Measurements from ENCODE around the gene TRMT2A.

TRMT2A gene

DNA sequence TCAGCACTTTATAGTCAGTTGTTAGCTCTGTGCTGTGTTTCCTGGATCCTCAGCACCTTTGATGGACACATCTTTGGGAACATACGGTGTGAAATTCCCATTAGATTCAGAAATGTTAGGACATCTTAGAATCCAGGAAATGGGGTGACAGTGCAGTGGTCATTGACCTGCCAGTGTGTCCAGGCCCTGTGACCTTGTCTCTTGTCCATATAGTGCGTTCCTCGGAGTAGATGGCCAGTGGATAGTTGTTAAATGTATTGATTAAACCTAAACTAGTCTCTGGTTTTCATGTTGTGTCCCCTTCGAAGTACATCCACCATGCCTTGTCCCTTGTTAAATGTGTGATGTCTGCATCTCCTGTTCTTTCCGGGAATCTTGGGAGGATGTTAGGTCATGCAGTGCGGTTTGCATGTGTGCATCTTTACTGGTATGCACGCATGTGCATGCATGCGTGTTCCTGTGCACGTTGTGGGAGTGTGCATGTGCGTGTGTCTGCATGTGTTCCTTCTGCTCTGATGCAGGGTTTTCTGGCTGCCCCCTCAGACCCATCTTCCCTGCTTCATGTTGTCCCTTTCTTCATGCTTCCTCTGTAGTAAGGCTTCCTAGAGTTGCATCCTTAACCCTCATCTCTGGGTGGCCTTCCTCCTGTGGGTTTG lies 33.0 kb downstream of the TRMT2A start:
- peak; percentile 28 for FAIRE-seq
- no peak for TF ChIP-seq TAF1 (IDR thresholded peaks at IDR 0.05; ENCODE audit: low read depth, low read length)
- TF ChIP-seq POLR2A (IDR thresholded peaks at IDR 0.05; ENCODE audit: low read depth, low read length) = no peak
- no peak for TF ChIP-seq PAX5 (IDR thresholded peaks at IDR 0.05; ENCODE audit: insufficient read depth, low read length, severe bottlenecking)
- no peak for TF ChIP-seq POU2F2 (IDR thresholded peaks at IDR 0.05; ENCODE audit: low read depth, low read length)
- TF ChIP-seq SPI1 (IDR thresholded peaks at IDR 0.05; ENCODE audit: low read depth, low read length) = no peak
- no peak for TF ChIP-seq POLR2AphosphoS5 (IDR thresholded peaks at IDR 0.05; ENCODE audit: low read depth, low read length)
- DNase-seq (ENCODE audit: insufficient read length, low spot score) = no peak

DNA sequence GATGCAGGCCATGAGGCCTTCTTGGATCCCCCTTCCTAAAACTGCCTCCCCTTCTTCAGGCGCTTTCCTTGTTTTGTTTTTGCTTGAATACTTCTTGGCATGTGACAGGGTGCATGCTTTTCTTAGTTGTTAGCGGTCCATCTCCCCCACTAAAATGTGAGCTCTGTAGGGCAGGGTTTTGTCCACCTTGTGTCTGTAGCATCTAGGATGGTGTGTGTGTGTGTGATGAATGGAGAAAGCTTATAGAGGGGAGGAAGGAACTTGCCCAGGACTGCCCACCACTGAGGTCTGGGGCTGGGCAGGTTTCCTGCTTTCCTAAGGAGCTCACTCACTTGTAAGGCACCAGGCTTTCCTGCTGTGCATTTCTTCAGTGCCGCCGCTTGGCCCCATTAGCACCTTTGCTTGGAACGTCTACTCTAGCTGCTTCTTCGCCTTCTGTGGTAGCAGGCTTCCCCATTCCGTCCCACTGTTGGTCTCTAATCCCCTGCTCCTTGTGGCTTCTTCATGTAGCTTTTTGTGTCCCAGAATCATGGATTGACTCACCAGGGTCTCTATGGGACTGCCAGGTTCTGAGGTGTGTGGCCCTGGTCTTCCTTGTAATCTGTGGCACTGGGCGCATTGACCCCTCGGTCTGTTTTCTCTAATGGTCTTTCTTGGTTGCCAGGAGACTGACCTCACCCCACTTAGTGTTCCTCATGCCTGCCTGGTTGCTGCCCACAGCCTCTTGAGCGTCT lies 33.7 kb downstream of the TRMT2A start:
- TF ChIP-seq PAX5 (IDR thresholded peaks at IDR 0.05; ENCODE audit: insufficient read depth, low read length, severe bottlenecking) = no peak
- TF ChIP-seq TAF1 (IDR thresholded peaks at IDR 0.05; ENCODE audit: low read depth, low read length) = no peak
- TF ChIP-seq POLR2A (IDR thresholded peaks at IDR 0.05; ENCODE audit: low read depth, low read length) = no peak
- TF ChIP-seq POLR2AphosphoS5 (IDR thresholded peaks at IDR 0.05; ENCODE audit: low read depth, low read length) = no peak
- TF ChIP-seq POU2F2 (IDR thresholded peaks at IDR 0.05; ENCODE audit: low read depth, low read length) = no peak
- TF ChIP-seq SPI1 (IDR thresholded peaks at IDR 0.05; ENCODE audit: low read depth, low read length) = no peak
- FAIRE-seq (no peak), DNase-seq (ENCODE audit: insufficient read length, low spot score) (no peak)

DNA sequence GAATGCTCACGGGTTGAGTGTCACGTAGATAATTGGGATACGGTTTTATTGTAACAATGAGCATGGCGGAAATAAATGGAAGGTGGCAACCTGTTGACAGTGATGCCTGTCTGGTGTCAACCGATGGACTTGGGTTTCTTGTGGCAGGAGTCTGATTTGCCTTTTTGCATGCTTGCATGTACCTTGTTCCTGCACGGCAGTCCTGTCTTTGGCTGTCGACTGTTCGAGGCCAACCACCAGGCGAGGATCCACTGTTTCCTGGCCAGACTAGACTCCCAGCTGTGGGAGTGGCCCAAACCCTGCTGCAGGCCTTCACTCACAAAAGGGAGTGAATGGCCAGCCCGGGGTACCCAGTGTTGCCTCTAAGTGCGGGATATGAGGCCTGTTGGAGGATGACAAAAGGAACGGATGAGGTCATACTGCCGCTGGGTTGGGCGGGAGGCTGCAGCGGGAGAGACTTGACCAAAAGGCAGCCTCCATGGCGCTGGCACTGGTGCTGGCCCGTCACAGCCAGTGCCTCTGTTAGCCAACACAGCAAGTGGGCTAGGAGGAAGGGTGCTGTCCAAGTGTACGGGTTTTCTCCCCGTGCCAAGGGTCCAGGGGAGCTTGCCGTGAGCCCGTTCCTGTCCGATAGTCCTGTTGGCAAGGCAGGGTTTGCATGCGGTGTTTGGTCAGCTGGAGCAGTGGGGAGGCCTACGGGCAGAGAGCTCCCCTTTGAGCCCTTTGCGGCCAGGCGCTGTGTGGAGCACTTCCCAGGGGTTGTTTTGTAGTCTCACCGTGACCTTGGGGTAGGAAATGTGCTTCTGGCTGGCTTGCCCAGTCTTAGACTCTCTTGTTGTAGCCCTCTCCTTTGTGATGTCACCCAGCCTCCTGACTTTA lies 36.0 kb downstream of the TRMT2A start:
- DNase-seq (ENCODE audit: insufficient read length, low spot score) (no peak), FAIRE-seq (peak; percentile 26)
- TF ChIP-seq SPI1 (IDR thresholded peaks at IDR 0.05; ENCODE audit: low read depth, low read length) = no peak
- TF ChIP-seq POLR2AphosphoS5 (IDR thresholded peaks at IDR 0.05; ENCODE audit: low read depth, low read length) = no peak
- TF ChIP-seq PAX5 (IDR thresholded peaks at IDR 0.05; ENCODE audit: insufficient read depth, low read length, severe bottlenecking) = no peak
- TF ChIP-seq POLR2A (IDR thresholded peaks at IDR 0.05; ENCODE audit: low read depth, low read length) = no peak
- no peak for TF ChIP-seq TAF1 (IDR thresholded peaks at IDR 0.05; ENCODE audit: low read depth, low read length)
- TF ChIP-seq POU2F2 (IDR thresholded peaks at IDR 0.05; ENCODE audit: low read depth, low read length) = no peak

DNA sequence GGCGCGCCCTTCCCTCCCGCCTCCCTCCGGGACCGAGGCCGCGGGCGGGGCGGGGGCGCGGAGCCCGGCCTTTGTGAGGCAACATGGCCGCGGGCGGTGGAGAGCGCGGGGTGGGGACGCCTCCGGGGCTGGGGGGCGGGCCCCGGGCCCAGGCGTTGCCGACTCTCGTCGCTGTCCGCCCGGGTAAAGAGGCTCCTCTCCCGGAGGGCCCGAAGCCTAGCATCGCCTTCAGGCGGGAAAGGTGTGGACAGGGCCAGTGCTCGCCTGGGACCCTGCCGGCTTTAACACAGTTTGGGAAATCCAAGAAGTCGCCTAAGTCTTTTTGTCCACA lies 36.6 kb downstream of the TRMT2A start:
- peak; percentile 89 for DNase-seq (ENCODE audit: insufficient read length, low spot score)
- TF ChIP-seq POLR2AphosphoS5 (IDR thresholded peaks at IDR 0.05; ENCODE audit: low read depth, low read length) (no peak), SPI1 (IDR thresholded peaks at IDR 0.05; ENCODE audit: low read depth, low read length) (no peak), TAF1 (IDR thresholded peaks at IDR 0.05; ENCODE audit: low read depth, low read length) (no peak), POLR2A (IDR thresholded peaks at IDR 0.05; ENCODE audit: low read depth, low read length) (no peak), POU2F2 (IDR thresholded peaks at IDR 0.05; ENCODE audit: low read depth, low read length) (no peak), PAX5 (IDR thresholded peaks at IDR 0.05; ENCODE audit: insufficient read depth, low read length, severe bottlenecking) (no peak)
- FAIRE-seq = no peak

DNA sequence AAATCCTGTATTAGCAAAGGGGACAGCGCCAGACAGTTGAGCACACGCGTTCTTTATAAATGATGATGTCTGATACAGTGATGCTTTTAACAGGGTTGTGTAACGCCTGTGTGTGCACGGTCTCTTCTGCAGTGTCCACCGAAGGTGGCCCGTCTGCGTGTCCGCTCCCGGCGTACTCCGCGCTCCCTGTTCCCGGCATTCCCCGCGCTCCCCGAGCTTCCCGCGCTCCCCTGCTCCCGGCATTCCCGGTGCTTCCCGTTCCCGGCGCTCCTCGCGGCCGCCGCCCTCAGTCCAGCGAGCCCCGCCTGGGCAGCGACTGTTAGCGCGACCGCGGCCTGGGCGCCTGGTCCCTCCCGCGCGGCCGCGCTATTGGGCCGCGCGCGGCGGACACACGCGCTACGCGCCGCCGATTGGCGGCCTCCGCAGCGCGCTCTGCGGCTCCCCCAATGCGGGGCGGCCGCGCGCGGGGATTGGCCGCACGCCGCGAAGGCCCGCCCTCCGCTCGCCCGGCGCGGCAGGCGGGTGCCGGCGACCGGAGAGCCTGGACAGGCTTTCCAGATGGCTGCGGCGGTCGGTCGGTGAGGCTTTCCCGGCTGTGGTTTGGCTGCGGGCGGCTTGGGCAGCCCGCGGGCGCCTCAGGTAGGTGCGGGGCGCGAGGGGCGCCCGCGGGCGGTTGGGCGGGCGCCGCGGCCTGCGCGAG lies 37.1 kb downstream of the TRMT2A start, which contains the start of gene DGCR8:
Gene DGCR8, plus strand, starts transcription at position 497 of the 700 bp plus-strand sequence. CDS start 5,723 bp downstream, outside the sequence.
- TF ChIP-seq PAX5 (IDR thresholded peaks at IDR 0.05; ENCODE audit: insufficient read depth, low read length, severe bottlenecking) (no peak), TAF1 (IDR thresholded peaks at IDR 0.05; ENCODE audit: low read depth, low read length) (no peak), POU2F2 (IDR thresholded peaks at IDR 0.05; ENCODE audit: low read depth, low read length) (no peak), SPI1 (IDR thresholded peaks at IDR 0.05; ENCODE audit: low read depth, low read length) (no peak), POLR2A (IDR thresholded peaks at IDR 0.05; ENCODE audit: low read depth, low read length) (no peak; the same call in 1 of the 2 replicates), POLR2AphosphoS5 (IDR thresholded peaks at IDR 0.05; ENCODE audit: low read depth, low read length) (no peak)
- DNase-seq (ENCODE audit: insufficient read length, low spot score) (peak; percentile 98), FAIRE-seq (peak; percentile 92)

DNA sequence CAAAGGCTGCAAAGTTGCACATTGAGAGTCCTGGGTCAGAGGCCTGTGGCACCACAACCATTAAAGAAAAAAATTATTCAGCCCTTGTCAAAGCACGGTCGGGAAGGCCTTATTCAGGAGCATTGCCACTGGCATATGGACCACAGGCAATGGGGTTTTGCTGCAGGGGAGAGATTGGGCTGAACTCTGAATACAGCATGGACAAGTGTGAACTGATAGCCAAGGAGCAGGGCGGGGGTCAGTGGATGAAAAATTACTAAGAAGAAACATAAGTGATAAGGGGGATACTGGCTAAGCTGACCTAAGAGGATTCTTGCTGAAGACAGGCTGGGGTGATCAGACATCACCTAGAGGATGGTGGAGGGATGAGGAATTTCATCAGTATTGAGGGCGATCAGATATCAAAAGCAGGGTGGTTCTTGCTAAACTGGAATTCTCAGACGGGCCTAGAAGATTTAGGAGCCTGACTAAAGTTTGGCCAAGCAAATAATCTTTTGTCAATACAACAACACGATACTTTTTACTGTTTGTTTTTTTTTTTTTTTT lies 40.3 kb downstream of the TRMT2A start:
- TF ChIP-seq TAF1 (IDR thresholded peaks at IDR 0.05; ENCODE audit: low read depth, low read length) (no peak), SPI1 (IDR thresholded peaks at IDR 0.05; ENCODE audit: low read depth, low read length) (no peak), POU2F2 (IDR thresholded peaks at IDR 0.05; ENCODE audit: low read depth, low read length) (no peak), POLR2AphosphoS5 (IDR thresholded peaks at IDR 0.05; ENCODE audit: low read depth, low read length) (no peak)
- FAIRE-seq (no peak), DNase-seq (ENCODE audit: insufficient read length, low spot score) (no peak)

DNA sequence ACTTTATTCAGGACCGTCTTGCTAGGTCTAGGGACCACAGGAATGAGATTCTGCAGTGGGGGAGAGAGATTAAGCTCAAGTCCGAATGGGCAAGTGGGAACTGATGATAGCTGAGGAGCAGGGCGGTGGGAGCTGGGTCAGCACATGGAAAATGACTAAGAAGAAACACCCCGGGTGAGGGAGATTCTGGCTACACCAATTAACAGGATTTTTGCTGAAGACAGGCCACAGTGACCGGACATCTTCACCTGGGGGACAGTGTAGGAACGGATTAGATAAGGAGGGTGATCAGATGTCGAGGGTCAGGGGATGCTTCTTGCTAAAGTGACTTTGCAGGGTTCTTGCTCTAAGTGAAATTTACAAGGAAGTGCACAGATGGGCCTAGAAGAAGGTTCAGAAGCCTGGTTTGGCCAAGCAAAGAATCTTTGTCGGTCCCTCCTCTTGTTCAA lies 45.5 kb downstream of the TRMT2A start:
- no peak for TF ChIP-seq POU2F2 (IDR thresholded peaks at IDR 0.05; ENCODE audit: low read depth, low read length)
- TF ChIP-seq SPI1 (IDR thresholded peaks at IDR 0.05; ENCODE audit: low read depth, low read length) = no peak
- TF ChIP-seq POLR2A (IDR thresholded peaks at IDR 0.05; ENCODE audit: low read depth, low read length) = no peak
- no peak for TF ChIP-seq PAX5 (IDR thresholded peaks at IDR 0.05; ENCODE audit: insufficient read depth, low read length, severe bottlenecking)
- no peak for FAIRE-seq
- DNase-seq (ENCODE audit: insufficient read length, low spot score) = no peak

DNA sequence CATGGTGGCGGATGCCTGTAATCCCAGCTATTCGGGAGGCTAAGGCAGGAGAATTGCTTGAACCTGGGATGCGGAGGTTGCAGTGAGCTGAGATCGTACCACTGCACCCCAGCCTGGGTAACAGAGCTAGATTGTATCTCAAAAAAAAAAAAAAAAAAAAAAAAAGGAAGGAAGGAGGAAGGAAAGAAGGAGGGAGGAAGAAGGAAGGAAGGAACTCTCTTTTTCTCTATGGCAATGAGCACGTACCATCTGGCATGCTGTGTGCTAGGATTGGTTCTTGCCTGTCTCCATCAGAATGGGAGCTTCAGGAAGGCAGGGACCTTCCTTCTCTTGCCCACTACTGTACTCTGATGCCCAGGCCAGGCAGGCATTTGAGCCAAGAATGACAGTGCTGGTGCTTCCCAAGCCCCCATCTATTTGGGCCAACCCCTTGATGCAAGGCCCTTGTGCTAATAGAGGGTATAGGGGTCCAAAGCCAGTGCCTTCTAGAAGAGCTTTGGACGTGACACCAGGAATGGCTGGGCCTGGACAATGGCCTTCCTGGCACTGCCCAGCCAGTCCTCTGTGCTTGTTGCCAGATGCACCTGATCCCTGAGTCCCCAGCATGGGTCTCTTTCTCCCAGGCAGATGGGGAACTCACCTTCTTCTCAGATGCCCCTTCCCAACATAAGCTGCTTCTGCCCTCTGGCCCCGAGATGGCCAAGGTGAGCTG lies 47.5 kb downstream of the TRMT2A start:
- FAIRE-seq = no peak
- DNase-seq (ENCODE audit: insufficient read length, low spot score) = no peak
- TF ChIP-seq POLR2AphosphoS5 (IDR thresholded peaks at IDR 0.05; ENCODE audit: low read depth, low read length) (no peak), POLR2A (IDR thresholded peaks at IDR 0.05; ENCODE audit: low read depth, low read length) (no peak), POU2F2 (IDR thresholded peaks at IDR 0.05; ENCODE audit: low read depth, low read length) (no peak), PAX5 (IDR thresholded peaks at IDR 0.05; ENCODE audit: insufficient read depth, low read length, severe bottlenecking) (no peak), TAF1 (IDR thresholded peaks at IDR 0.05; ENCODE audit: low read depth, low read length) (no peak), SPI1 (IDR thresholded peaks at IDR 0.05; ENCODE audit: low read depth, low read length) (no peak)

Measured in GM12891 (cell line).